ENCODE results near the gene PIBF1. TPM values are rescaled to one million over a fixed set of nuclear protein-coding genes. Genes with fewer than 3 reads are reported as not detected.

PIBF1 gene
- polyA plus RNA-seq, 3 donors, result 3.3 to 8.0 (median 4.7) TPM

GRCh38 chr13:73065665-73066340 is 283.9 kb downstream of the PIBF1 start:
- no peak overlapping the region for H3K4me3 Mint-ChIP-seq
- Histone ChIP-seq H3K36me3 (replicated peaks in 1 of 2; ENCODE audit: control insufficient read depth in 1 of 2, insufficient read depth in 2 of 2, low read length in 2 of 2) (no peaks in the 10 kb centered on the region), H3K4me1 (ENCODE audit: control insufficient read depth in 1 of 2, insufficient read depth in 2 of 2, low read length in 2 of 2) (peaks cover 0 to 8% of the 10 kb centered on the region in 2 donors), H3K27ac (ENCODE audit: low read depth in 1 of 2, low read length in 2 of 2) (no peak overlapping the region), H3K9ac (ENCODE audit: insufficient read depth, low read length, poor library complexity, severe bottlenecking) (no peak overlapping the region), H3K27me3 (ENCODE audit: control insufficient read depth in 2 of 2, insufficient read depth in 2 of 2, low read length in 2 of 2) (peaks cover 9 to 13% of the 10 kb centered on the region in 2 donors), H3K79me2 (ENCODE audit: insufficient read depth, low read length) (no peaks in the 10 kb centered on the region), H2AFZ (ENCODE audit: insufficient read depth, low read depth, low read length, poor library complexity, severe bottlenecking) (no peak overlapping the region), H4K20me1 (ENCODE audit: insufficient read depth, low read length) (no peaks in the 10 kb centered on the region), H3K4me2 (replicated peaks; ENCODE audit: extremely low read depth, low read length, poor library complexity, severe bottlenecking) (no peak overlapping the region), H3K9me3 (replicated peaks in 1 of 2; ENCODE audit: control insufficient read depth in 1 of 2, insufficient read depth in 1 of 2, low read length in 2 of 2) (no peaks in the 10 kb centered on the region), H3K4me3 (replicated peaks in 1 of 3; ENCODE audit: low read depth in 2 of 3, low read length in 3 of 3) (no peak overlapping the region)
- intact Hi-C loops (cut with micrococcal nuclease), result no loop called here
- WGBS (ENCODE audit: insufficient coverage), result 100% methylated on average over 5 of the region's 7 CpGs
- TF ChIP-seq CTCF (IDR thresholded peaks at IDR 0.05), result no peak
- H3K36me3 Mint-ChIP-seq, result peaks cover 20 to 26% of the 10 kb centered on the region in 2 donors
- H3K27me3 Mint-ChIP-seq (ENCODE audit: low read depth in 3 of 3), result peaks cover 8 to 16% (median 16%) of the 10 kb centered on the region in 3 donors
- no peak for DNase-seq
- H3K4me1 Mint-ChIP-seq, result peaks cover 6% of the 10 kb centered on the region
- peaks cover 0 to 3% (median 0%) of the 10 kb centered on the region in 7 donors for H3K9me3 Mint-ChIP-seq
- H3K27ac Mint-ChIP-seq, result no peak overlapping the region

Small RNAs within 50 kb of the gene (small RNA-seq; reads per million reads assigned to genes)
- not detected for gene RNU6-79P (ENCODE audit: insufficient read length, low read depth)

Other genes with a start within 250 kb of the PIBF1 start
- gene MZT1, start 54.5 kb upstream of the PIBF1 start, polyA plus RNA-seq, result 1 to 10 TPM; 2.5 to 4.9 (median 2.9) TPM
- 1 to 10 TPM; 2.1 to 4.7 (median 2.9) TPM for gene BORA, start 54.2 kb upstream of the PIBF1 start, polyA plus RNA-seq
- gene DIS3, start 233 bp upstream of the PIBF1 start, polyA plus RNA-seq, result 10 to 100 TPM in 1 of 3 donors, 1 to 10 TPM in 2; 6.7 to 11.3 (median 8.4) TPM

All from CD14-positive monocyte (primary cell).